Measurements from ENCODE around the gene SUPT5H. TPM values are rescaled to one million over a fixed set of nuclear protein-coding genes. Genes with fewer than 3 reads are reported as not detected.

SUPT5H gene
- total RNA-seq, 1 experiment from 2014 or later = 122 TPM

GRCh38 chr19:39506598-39506943, 61.2 kb downstream of the SUPT5H start:
- CTCF ChIA-PET = interaction anchor here (0.6 kb wide), 1 partner anchor 62 kb away, joined by 3 read pairs; no protein-coding TSS in a partner anchor
- Mint-ChIP-seq H3K27me3 (ENCODE audit: insufficient read depth, unreplicated experiment) (peaks cover 33% of the 10 kb centered on the region), H3K4me3 (ENCODE audit: unreplicated experiment) (peak overlapping the region; percentile 71), H3K9me3 (ENCODE audit: unreplicated experiment) (no peaks in the 10 kb centered on the region), H3K27ac (ENCODE audit: low read depth, unreplicated experiment) (no peak overlapping the region), H3K36me3 (ENCODE audit: insufficient read depth, unreplicated experiment) (no peaks in the 10 kb centered on the region), H3K4me1 (ENCODE audit: insufficient read depth, unreplicated experiment) (no peaks in the 10 kb centered on the region)
- no peak for DNase-seq (ENCODE audit: unreplicated experiment)
- POLR2A ChIA-PET = no interaction called here
- BruUV-seq (replicated peaks) = no TSS peak
- intact Hi-C loops (cut with micrococcal nuclease) = no loop called here
- no peak for TF ChIP-seq CTCF (IDR thresholded peaks at IDR 0.05; ENCODE audit: unreplicated experiment)

- ChIA-PET CTCF (no interaction called here), POLR2A (no interaction called here)
- H3K36me3 Mint-ChIP-seq (ENCODE audit: insufficient read depth, unreplicated experiment) = no peaks in the 10 kb centered on the region
- no peak for TF ChIP-seq CTCF (IDR thresholded peaks at IDR 0.05; ENCODE audit: unreplicated experiment)
- DNase-seq (ENCODE audit: unreplicated experiment) = peak; percentile 27
- peaks cover 33% of the 10 kb centered on the region for H3K27me3 Mint-ChIP-seq (ENCODE audit: insufficient read depth, unreplicated experiment)
- no peaks in the 10 kb centered on the region for H3K9me3 Mint-ChIP-seq (ENCODE audit: unreplicated experiment)
- H3K27ac Mint-ChIP-seq (ENCODE audit: low read depth, unreplicated experiment) = no peak overlapping the region
- H3K4me3 Mint-ChIP-seq (ENCODE audit: unreplicated experiment) = peak overlapping the region; percentile 71
- no peaks in the 10 kb centered on the region for H3K4me1 Mint-ChIP-seq (ENCODE audit: insufficient read depth, unreplicated experiment)
- BruUV-seq (replicated peaks) = no TSS peak
- intact Hi-C loops (cut with micrococcal nuclease) = no loop called here
Observed at GRCh38 chr19:39506944-39507714, 61.7 kb downstream of the SUPT5H start.

- ChIA-PET CTCF (interaction anchor here (0.6 to 0.7 kb wide), 2 partner anchors 20 to 117 kb away, joined by 3 read pairs; partner anchors contain the start of gene PAF1), POLR2A (no interaction called here)
- no peak for DNase-seq (ENCODE audit: unreplicated experiment)
- no peaks in the 10 kb centered on the region for H3K9me3 Mint-ChIP-seq (ENCODE audit: unreplicated experiment)
- H3K4me1 Mint-ChIP-seq (ENCODE audit: insufficient read depth, unreplicated experiment) = no peaks in the 10 kb centered on the region
- no peaks in the 10 kb centered on the region for H3K36me3 Mint-ChIP-seq (ENCODE audit: insufficient read depth, unreplicated experiment)
- H3K27ac Mint-ChIP-seq (ENCODE audit: low read depth, unreplicated experiment) = no peak overlapping the region
- BruUV-seq (replicated peaks) = TSS peak; percentile 24
- H3K4me3 Mint-ChIP-seq (ENCODE audit: unreplicated experiment) = peak overlapping the region; percentile 71
- H3K27me3 Mint-ChIP-seq (ENCODE audit: insufficient read depth, unreplicated experiment) = peaks cover 33% of the 10 kb centered on the region
- intact Hi-C loops (cut with micrococcal nuclease) = no loop called here
- no peak for TF ChIP-seq CTCF (IDR thresholded peaks at IDR 0.05; ENCODE audit: unreplicated experiment)
Observed at GRCh38 chr19:39507715-39508364, 62.5 kb downstream of the SUPT5H start.

GRCh38 chr19:39508629-39509028, 63.2 kb downstream of the SUPT5H start:
- H3K4me1 Mint-ChIP-seq (ENCODE audit: insufficient read depth, unreplicated experiment) = no peaks in the 10 kb centered on the region
- H3K9me3 Mint-ChIP-seq (ENCODE audit: unreplicated experiment) = no peaks in the 10 kb centered on the region
- H3K27ac Mint-ChIP-seq (ENCODE audit: low read depth, unreplicated experiment) = no peak overlapping the region
- no peak overlapping the region for H3K4me3 Mint-ChIP-seq (ENCODE audit: unreplicated experiment)
- POLR2A ChIA-PET = interaction anchor here (0.6 kb wide), 1 partner anchor 165 kb away, joined by 3 read pairs; no protein-coding TSS in a partner anchor
- CTCF ChIA-PET = interaction anchor here (0.6 kb wide), 2 partner anchors 31 to 68 kb away, joined by 3 read pairs; no protein-coding TSS in a partner anchor
- no peak for TF ChIP-seq CTCF (IDR thresholded peaks at IDR 0.05; ENCODE audit: unreplicated experiment)
- DNase-seq (ENCODE audit: unreplicated experiment) = no peak
- H3K36me3 Mint-ChIP-seq (ENCODE audit: insufficient read depth, unreplicated experiment) = no peaks in the 10 kb centered on the region
- no TSS peak for BruUV-seq (replicated peaks)
- peaks cover 35% of the 10 kb centered on the region for H3K27me3 Mint-ChIP-seq (ENCODE audit: insufficient read depth, unreplicated experiment)
- intact Hi-C loops (cut with micrococcal nuclease) = no loop called here
